ENCODE results near the gene PDE6G.
A peak's percentile ranks its signal among the peaks of the same experiment; 100 is the strongest.

Gene PDE6G

DNA sequence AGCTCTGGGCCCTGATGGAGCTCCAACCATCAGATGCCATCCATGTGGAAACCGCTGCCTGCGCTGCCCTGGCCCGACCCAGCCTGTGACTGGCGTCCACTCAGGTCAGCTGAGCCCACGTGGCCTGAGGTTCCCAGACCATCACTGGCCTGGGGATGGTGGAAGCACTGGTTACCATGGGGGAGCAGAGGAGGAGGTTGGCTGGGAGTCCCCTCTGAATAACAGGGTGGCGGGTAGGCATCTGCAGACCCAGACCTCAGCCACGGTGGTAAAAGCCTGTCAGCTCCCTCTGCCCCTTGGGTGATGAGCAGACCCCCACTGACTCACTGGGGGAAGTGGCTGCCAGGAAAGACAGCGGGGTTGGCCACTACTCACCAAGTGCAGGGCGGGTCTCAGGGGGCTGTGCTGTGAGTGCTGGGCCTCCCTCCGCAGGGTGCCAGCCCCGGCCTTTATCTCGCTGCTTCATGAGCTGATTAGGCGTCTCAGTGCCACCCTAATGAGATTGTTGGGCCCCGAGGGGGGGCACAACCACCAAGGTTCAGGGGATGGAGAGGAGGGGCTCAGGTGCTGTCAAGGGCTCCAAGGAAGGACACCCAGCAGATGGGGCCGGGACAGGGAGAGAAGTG lies at the start of gene PDE6G:
TSS of gene PDE6G (minus strand) at position 425 of the 626 bp plus-strand sequence. CDS start 3,237 bp downstream, outside the sequence.
- DNase-seq: no peak

- no peak for DNase-seq
These were observed 49.3 kb upstream of the PDE6G start for GRCh38 chr17:81705518-81706231.

DNA sequence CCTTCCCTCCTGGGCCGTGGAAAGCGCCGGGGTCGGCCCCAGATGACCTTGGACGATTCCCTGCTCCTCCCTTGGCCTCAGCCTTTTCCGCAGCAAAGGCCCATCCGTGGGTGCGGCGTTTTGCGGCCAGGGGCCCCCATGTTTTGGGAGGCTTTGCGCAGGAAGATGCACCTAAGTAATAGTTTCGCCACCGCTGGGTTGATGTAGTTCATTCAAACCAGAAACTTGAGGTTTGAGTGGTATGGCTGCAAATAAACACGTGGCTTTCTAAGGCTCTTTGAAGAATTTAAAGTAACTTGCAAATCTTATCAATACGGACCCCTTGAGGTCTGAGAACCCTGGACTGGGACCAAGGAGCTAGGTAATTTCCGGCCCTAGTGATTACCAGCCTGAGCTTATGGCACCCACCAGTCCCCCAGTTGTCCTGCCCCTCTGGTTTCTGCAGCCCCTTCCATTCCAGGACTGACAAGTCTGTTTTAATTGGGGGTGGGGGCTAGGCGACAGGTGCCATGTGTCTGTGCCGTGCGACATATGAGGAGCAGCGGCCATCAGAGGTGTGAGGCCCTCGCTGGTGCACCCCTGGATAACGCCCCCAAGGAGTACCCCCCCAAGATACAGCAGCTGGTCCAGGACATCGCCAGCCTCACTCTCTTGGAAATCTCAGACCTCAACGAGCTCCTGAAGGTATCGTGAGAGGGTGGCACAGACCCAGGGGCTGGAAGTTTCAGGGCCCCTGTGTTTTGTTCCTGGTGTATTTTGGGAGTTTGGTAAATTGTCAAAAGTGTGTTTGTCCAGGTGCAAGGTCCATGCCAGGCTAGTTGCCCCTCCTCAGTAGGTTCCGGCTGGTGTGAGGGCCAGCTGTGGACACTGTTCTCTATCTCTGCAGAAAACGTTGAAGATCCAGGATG lies 47.7 kb upstream of the PDE6G start:
- no peak for DNase-seq

GRCh38 chr17:81702934-81703746 lies 46.8 kb upstream of the PDE6G start, which contains the start of gene MRPL12:
Gene MRPL12, plus strand, starts transcription at chr17:81703367. Its CDS starts 135 bp downstream, at chr17:81703502.
- peak; percentile 78 for DNase-seq

GRCh38 chr17:81701288-81702071 lies 45.1 kb upstream of the PDE6G start:
- no peak for DNase-seq

- no peak for DNase-seq
These were observed 44.3 kb upstream of the PDE6G start for GRCh38 chr17:81700353-81701287.

DNA sequence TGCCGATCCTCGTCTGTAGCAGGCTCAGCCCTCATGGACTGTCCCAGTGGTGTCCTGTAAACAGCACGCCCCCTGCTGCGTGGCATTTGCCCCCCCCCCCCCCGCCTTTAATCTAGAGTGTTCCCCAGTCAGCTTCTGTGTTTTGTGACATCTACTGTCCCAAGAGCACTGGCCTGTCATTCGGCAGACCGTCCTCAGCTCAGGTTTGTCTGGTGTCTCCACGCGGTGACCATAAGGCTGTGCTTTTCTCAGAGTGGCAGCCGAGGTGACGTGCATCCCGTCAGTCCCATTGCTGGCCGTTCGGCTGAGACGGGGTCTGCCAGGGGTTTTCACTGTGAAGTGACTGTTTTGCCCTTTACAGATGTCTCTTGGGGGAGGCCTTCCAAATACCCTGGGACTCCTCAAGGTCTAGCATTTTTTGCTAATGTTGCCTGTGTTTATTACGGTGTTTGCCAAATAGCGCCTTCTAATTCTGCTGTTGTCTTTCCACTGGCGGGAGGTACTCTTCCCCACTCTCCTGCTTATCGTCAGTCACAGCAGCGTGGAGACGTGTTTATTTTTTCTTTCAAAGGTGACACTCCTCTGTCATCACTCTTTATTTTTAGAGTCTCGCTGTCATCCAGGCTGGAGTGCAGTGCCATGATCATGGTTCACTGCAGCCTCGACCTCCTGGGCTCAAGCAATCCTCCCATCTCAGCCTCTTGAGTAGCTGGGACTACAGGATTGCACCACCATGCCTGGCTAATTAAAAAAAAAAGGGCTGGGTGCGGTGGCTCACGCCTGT lies 41.1 kb upstream of the PDE6G start:
- DNase-seq: no peak

- DNase-seq: no peak
These were observed 40.0 kb upstream of the PDE6G start for GRCh38 chr17:81696218-81696941.

GRCh38 chr17:81695801-81696200 lies 39.5 kb upstream of the PDE6G start:
- no peak for DNase-seq

DNA sequence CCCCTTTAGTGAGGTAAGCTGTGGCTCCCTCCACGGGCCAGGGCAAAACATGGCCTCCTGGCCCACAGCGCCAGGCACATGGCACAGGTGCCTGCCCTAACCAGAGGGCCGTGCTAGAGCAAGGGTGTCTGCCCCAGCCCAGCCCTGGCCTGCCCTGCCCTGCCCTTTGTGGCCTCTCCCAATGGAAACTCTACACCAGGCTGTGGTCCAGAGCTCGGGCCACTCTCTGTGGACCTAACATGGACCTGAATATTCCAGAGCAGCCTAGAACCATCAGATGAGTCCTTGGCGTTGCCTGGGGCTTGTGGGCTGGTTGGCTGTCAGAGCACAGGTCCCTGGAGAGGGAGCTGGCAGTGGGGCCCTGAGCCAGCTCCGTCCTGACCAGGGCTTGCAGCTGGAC lies 38.9 kb upstream of the PDE6G start:
- no peak for DNase-seq

DNA sequence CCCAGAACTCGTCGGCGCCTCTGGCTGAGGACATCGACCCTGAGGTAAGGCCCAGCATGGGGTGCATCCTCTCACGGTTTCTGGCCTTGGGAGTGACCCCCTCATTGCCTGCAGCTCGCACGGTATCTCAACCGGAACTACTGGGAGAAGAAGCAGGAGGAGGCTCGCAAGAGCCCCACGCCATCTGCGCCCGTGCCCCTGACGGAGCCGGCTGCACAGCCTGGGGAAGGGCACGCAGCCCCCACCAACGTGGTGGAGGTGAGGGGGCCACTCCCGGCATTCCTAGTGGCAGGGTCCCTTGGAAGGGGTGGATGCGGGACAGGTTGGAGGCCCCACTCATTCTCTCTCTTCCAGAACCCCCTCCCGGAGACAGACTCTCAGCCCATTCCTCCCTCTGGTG lies 38.5 kb upstream of the PDE6G start:
- no peak for DNase-seq

- no peak for DNase-seq
These were observed 37.3 kb upstream of the PDE6G start for GRCh38 chr17:81693509-81694210.

- no peak for DNase-seq
These were observed 35.3 kb upstream of the PDE6G start for GRCh38 chr17:81691608-81692007.

- no peak for DNase-seq
These were observed 34.9 kb upstream of the PDE6G start for GRCh38 chr17:81691196-81691595.

- no peak for DNase-seq
These were observed 34.2 kb upstream of the PDE6G start for GRCh38 chr17:81690549-81690948.

- DNase-seq: no peak
These were observed 33.7 kb upstream of the PDE6G start for GRCh38 chr17:81690066-81690465.

GRCh38 chr17:81688616-81689015 lies 32.3 kb upstream of the PDE6G start:
- no peak for DNase-seq

DNA sequence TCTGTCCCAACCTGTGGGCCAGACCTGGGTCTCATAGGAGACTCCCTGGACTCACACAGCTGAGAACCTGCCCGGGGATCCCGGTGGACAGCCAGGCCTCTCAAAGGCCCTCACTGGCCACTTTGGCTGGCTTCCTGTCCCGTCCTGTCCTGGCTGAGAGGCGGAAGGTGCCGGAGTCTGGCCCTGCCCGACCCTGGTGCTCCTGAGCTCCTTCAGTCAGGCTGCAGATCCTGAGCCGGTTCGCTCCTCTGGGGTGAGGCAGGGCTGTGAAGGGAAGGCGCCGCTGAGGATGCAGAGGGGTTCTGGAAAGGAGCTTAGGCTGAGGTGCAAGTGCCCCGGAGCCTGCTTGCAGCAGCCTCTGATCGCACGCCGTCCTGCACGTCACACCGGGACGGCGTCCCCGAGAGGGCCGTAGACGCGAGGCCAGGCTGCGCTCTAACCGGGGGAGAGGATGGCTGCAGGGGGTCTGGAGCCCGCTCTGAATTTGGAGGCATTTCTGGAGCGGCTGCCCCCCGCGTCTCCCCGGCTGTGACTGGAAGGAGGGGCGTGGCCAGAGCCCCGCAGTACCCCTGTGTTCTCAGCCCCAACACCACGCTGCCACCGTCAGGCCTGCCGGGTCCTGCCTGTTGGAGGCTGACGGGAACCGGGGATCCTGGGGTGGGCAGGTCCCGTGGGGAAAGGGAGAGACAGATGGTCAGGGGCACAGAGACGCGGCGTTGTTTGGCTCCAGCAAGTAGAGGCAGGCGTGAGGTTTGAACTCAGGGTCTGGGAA lies 31.6 kb upstream of the PDE6G start:
- no peak for DNase-seq

All from NCI-H2081 treated with DMSO at 0.1 percent for 48 hours (cell line).